Adrenal gland (tissue), 12 donors: ENCODE data around the gene HRG. TPM values are rescaled to one million over a fixed set of nuclear protein-coding genes. Genes with fewer than 3 reads are reported as not detected.
"Not testable (repeated sequence)": the region's sequence is repeated elsewhere in the genome, so short reads cannot be mapped to it uniquely, and the experiment has no call there.

Source experiments
- DNase-seq, 7 donors: peaks; one replicate each; pipeline ENCODE4 v3.0.0-alpha.2; 2019 to 2020
- H3K27ac ChIP-seq, 5 donors: fragments of 200-600 bp; sonication (generic) in 4 of 5; 1 replicate in 3 of 5; 2 replicates in 2 of 5; pipeline versions ENCODE4 v1.5.1 to v1.8.0; 2016 to 2020; ENCODE audit warnings: mild to moderate bottlenecking in 1 of 5
- H3K27me3 ChIP-seq: fragments of 200-600 bp; 2 replicates; pipeline ENCODE4 v1.8.0; 2021
- H3K36me3 ChIP-seq, 2 donors: fragments of 200-600 bp; replicated peaks in 1 of 2; 1 replicate in 1 of 2; 2 replicates in 1 of 2; pipeline versions ENCODE4 v1.5.1 to v1.8.0; 2018 to 2022
- H3K4me1 ChIP-seq, 2 donors: fragments of 200-600 bp; replicated peaks in 1 of 2; 1 replicate in 1 of 2; 2 replicates in 1 of 2; pipeline versions ENCODE4 v1.5.1 to v1.8.0; 2018 to 2021
- H3K4me3 ChIP-seq, 4 donors: fragments of 200-600 bp; sonication (generic) in 3 of 4; one replicate each; pipeline ENCODE4 v1.5.1; 2016 to 2018
- H3K9me3 ChIP-seq, 3 donors: fragments of 200-600 bp; sonication (generic) in 1 of 3; replicated peaks in 1 of 3; 1 replicate in 2 of 3; 2 replicates in 1 of 3; pipeline versions ENCODE4 v1.5.1 to v1.8.0; 2016 to 2021
- POLR2A ChIP-seq, 2 donors: fragments of 450-650 bp; IDR thresholded peaks; one replicate each; pipeline ENCODE4 v1.6.1; 2017; ENCODE audit warnings: antibody characterized with exemption in 2 of 2, mild to moderate bottlenecking in 2 of 2, moderate library complexity in 1 of 2
- WGBS, 4 donors: extraction: QIAGEN DNeasy Blood & Tissue Kit in 2 of 4; methylation state at CpG; one replicate each; pipeline versions ENCODE4 v1.1.5 to v1.1.7; 2013 to 2017; 5-methylcytosine and 5-hydroxymethylcytosine counted together
- intact Hi-C, 2 donors: fragments of 100-400 bp; cut with DNase I; formaldehyde crosslinking; loops; one replicate each; pipeline versions ENCODE4 v1.14.1 to v1.15.0; 2022 to 2023
- polyA plus RNA-seq, 3 donors: library from polyadenylated mRNA; stranded (reverse); fragments of 200-250 nt in 2 of 3; fragments of 350-450 nt in 1 of 3; fragmentation: Illumina TruSeq in 1 of 3; extraction: RNeasy Lipid Tissue Mini Kit (QIAGEN cat#74804) in 1 of 3; gene quantifications; one replicate each; pipeline ENCODE4 v1.2.3, GENCODE V29; 2013 to 2014
- total RNA-seq, 9 donors: library from RNA; depleted of rRNA in 4 of 9; stranded (reverse); fragments of >200 nt in 4 of 9; fragments of 120-200 nt in 1 of 9; fragmentation: NEBNext Ultra II Directional in 1 of 9; extraction: Animal tissue kit (Norgen Biotek cat#: 25700) in 1 of 9; gene quantifications; one replicate each; pipeline versions ENCODE4 v1.1.0 to v1.2.4, GENCODE V29; 2013 to 2023
- TF ChIP-seq, protein P1 (sequence below), 6 experiments: fragments of 450-650 bp in 4 of 6; fragments of 200-600 bp in 2 of 6; sonication (generic) in 1 of 6; IDR thresholded peaks; 1 replicate in 5 of 6; 2 replicates in 1 of 6; pipeline versions ENCODE4 v1.5.1 to v1.8.0; 2016 to 2021; ENCODE audit warnings: antibody characterized with exemption in 6 of 6, mild to moderate bottlenecking in 2 of 6, moderate library complexity in 1 of 6
- donor health status: healthy with polysubstance abuse.
- donor health status: Bipolar disorder and iron deficiency.
- donor health status: DM: yes; HTN: yes; CAD: no.
- donor health status: DM: no; HTN: no; CAD: no.
- donor health status: DM: no; HTN: no; CAD: no.
- donor health status: DM: yes; HTN: yes; CAD: no.

HRG gene
- total and polyA plus RNA-seq, 12 donors: 0.14 to 0.26 TPM; not detected in 10

DNA sequence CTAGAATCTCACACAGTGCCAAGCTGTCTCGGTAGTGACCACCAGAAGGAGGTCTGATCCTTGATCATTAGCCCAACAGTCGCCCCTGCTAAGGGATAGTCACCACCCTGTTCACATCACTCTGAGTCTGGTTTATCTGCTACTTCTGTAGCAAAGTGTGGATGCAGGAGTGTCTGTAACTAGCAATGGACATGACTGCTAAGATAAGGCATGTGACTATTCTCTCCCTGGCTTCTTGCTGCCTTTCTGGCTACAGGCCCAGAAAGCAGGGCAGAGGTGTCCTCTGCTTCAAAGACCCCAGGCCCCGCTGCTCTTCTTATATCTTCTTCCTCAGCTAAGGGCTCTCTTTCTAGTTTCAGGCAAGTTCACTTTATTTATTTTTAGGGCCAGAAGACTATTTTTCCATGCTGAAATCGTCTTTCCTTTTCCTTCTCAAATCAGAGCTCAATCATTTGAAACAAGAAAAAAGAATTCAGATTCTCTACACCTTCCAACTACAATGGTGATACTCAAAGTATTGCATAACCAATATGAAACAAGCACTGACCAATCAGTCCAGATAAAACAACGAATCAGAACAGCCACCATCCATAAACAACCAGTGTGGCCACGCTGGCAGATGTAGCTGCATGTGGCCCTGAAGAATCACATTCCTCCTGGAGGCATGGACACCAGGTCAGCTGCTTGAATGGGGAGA is 43.3 kb downstream of the HRG start:
- no peaks in the 10 kb centered on the region for H3K9me3 ChIP-seq
- TF ChIP-seq POLR2A (IDR thresholded peaks at IDR 0.05): no peak
- TF ChIP-seq, protein P1, sequence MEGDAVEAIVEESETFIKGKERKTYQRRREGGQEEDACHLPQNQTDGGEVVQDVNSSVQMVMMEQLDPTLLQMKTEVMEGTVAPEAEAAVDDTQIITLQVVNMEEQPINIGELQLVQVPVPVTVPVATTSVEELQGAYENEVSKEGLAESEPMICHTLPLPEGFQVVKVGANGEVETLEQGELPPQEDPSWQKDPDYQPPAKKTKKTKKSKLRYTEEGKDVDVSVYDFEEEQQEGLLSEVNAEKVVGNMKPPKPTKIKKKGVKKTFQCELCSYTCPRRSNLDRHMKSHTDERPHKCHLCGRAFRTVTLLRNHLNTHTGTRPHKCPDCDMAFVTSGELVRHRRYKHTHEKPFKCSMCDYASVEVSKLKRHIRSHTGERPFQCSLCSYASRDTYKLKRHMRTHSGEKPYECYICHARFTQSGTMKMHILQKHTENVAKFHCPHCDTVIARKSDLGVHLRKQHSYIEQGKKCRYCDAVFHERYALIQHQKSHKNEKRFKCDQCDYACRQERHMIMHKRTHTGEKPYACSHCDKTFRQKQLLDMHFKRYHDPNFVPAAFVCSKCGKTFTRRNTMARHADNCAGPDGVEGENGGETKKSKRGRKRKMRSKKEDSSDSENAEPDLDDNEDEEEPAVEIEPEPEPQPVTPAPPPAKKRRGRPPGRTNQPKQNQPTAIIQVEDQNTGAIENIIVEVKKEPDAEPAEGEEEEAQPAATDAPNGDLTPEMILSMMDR (IDR thresholded peaks at IDR 0.05): no peak
- no peaks in the 10 kb centered on the region for H3K36me3 ChIP-seq
- 63 to 73% (median 72%) methylated on average over 5 to 6 of the region's 6 CpGs for WGBS, 4 donors
- no peaks in the 10 kb centered on the region for H3K4me1 ChIP-seq
- no peaks in the 10 kb centered on the region for H3K27me3 ChIP-seq
- no peak overlapping the region for H3K4me3 ChIP-seq
- no peak overlapping the region for H3K27ac ChIP-seq
- no peak for DNase-seq
- intact Hi-C loops: no loop called here

DNA sequence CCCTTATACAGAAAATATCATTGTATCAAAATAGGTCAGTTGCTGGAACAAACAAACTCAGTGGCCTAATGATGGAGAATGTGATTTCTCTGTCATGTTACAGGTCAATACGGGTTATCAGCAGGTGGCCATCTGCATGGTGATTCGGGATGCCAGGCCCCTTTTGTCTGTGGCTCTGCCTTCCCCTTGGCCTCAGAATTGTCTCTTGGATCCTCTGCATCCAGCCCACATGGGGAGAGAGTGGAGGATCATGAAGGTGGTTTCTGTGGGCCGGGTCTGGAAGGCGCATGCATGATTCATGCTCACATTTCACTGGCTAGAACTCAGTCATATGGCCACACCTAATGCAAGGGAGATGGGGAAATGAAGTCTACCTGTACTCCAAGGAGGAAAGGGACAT is 44.9 kb downstream of the HRG start:
- H3K4me3 ChIP-seq, H3K27me3 ChIP-seq, H3K9me3 ChIP-seq, H3K36me3 ChIP-seq, H3K27ac ChIP-seq, H3K4me1 ChIP-seq, DNase-seq, intact Hi-C loops: not testable (repeated sequence)
- 70 to 88% (median 78%) methylated on average over 3 to 4 of the region's 4 CpGs for WGBS, 4 donors

DNA sequence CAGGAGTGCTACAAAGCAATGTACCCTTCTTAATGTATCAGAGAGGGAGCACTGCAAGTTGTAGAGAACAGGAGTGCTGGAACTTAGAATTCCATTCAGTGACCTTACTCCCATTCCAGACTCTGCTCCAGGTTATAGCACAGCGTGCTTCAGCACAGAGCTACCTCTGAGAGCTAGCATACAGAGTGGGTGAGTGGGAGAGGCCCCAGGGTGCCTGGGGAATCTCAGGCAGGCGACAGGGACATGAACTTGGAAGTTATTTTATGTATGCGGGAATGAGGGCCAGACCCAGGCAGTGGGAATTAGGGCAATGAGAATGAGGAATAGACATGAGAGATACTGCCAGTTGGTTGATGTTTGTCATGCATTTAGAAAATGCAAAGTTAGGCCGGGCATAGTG is 47.7 kb downstream of the HRG start:
- Histone ChIP-seq H3K27ac (no peak overlapping the region), H3K36me3 (no peaks in the 10 kb centered on the region), H3K27me3 (no peaks in the 10 kb centered on the region), H3K4me3 (no peak overlapping the region), H3K4me1 (no peaks in the 10 kb centered on the region), H3K9me3 (no peaks in the 10 kb centered on the region)
- no peak for TF ChIP-seq POLR2A (IDR thresholded peaks at IDR 0.05)
- TF ChIP-seq, protein P1 (IDR thresholded peaks at IDR 0.05): no peak
- intact Hi-C loops: no loop called here
- no peak for DNase-seq
- 74 to 77% (median 75%) methylated on average over 4 of the region's 4 CpGs for WGBS, 4 donors

DNA sequence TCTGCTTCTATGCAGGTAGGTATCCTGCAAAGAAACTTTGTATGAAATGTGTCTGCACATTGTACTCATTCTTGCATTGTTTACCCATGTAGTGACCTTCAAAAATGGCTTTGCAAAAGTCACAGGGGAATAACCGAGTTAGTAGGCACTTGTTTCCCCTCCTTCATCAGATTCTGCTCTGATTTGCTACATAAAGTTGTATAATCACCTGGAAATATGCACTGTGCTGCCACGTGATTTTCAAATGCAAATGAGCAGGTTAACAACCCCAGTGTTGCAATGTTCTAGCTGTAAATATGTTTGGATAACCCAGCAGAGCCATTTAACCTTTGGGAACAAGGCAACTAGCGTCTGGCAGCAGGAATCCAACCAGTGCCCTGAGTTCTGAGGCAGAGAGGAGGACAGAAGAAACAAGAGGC is 51.2 kb downstream of the HRG start, which contains the start of gene KNG1:
Gene KNG1 (plus strand): TSS at position 321 of the 419 bp plus-strand sequence. CDS start 184 bp downstream, outside the sequence.
- no peaks in the 10 kb centered on the region for H3K36me3 ChIP-seq
- no peak for DNase-seq
- intact Hi-C loops: no loop called here
- H3K4me1 ChIP-seq: no peaks in the 10 kb centered on the region
- no peak within 1 kb of the TSS for H3K4me3 ChIP-seq
- no peak within 1 kb of the TSS for H3K27ac ChIP-seq
- no peak for TF ChIP-seq POLR2A (IDR thresholded peaks at IDR 0.05)
- TF ChIP-seq, protein P1 (IDR thresholded peaks at IDR 0.05): no peak
- no peaks in the 10 kb centered on the region for H3K9me3 ChIP-seq
- H3K27me3 ChIP-seq: no peaks in the 10 kb centered on the region
- WGBS, 4 donors: 38 to 60% (median 50%) methylated on average over 3 of the region's 3 CpGs
